Neural cell (in vitro differentiated cells): ENCODE results near the gene CNTN6. TPM values are rescaled to one million over a fixed set of nuclear protein-coding genes. Genes with fewer than 3 reads are reported as not detected.
A peak's percentile ranks its signal among the peaks of the same experiment; 100 is the strongest.

Experiments
- H2AFZ ChIP-seq: fragments of 200-600, 300-800 bp; sonication (generic), shearing (Covaris generic); 2 replicates; pipeline ENCODE4 v1.6.0; 2014; ENCODE audit warnings: low read depth, mild to moderate bottlenecking, antibody characterized with exemption, low read length, moderate library complexity
- H3F3A ChIP-seq: fragments of 200-600 bp; shearing (Covaris generic); 2 replicates; pipeline ENCODE4 v1.6.1; 2016; ENCODE audit warnings: mild to moderate bottlenecking, moderate library complexity, mixed read lengths, antibody characterized with exemption, low read length; ENCODE audit not compliant: insufficient read depth, poor library complexity, severe bottlenecking
- H3K27ac ChIP-seq: fragments of 200-600, 300-800 bp; sonication (generic), shearing (Covaris generic); 2 replicates; pipeline ENCODE4 v1.5.1; 2014; ENCODE audit warnings: mild to moderate bottlenecking, low read length, moderate library complexity
- H3K27me3 ChIP-seq: fragments of 300-800, 200-600 bp; sonication (generic), shearing (Covaris generic); 2 replicates; pipeline ENCODE4 v1.6.0; 2014; ENCODE audit warnings: mild to moderate bottlenecking, low read depth, low read length, moderate library complexity; ENCODE audit not compliant: insufficient read depth
- H3K36me3 ChIP-seq: fragments of 300-800, 200-600 bp; sonication (generic), shearing (Covaris generic); 2 replicates; pipeline ENCODE4 v1.5.1; 2014; ENCODE audit warnings: mild to moderate bottlenecking, antibody characterized with exemption, low read length, moderate library complexity; ENCODE audit not compliant: insufficient read depth
- H3K4me2 ChIP-seq: fragments of 300-800, 200-600 bp; sonication (generic), shearing (Covaris generic); 2 replicates; pipeline ENCODE4 v1.6.0; 2014; ENCODE audit warnings: mild to moderate bottlenecking, low read length
- H3K4me3 ChIP-seq: fragments of 300-800, 200-600 bp; sonication (generic), shearing (Covaris generic); 2 replicates; pipeline ENCODE4 v1.5.1; 2014; ENCODE audit warnings: mild to moderate bottlenecking, low read length, moderate library complexity
- H3K79me2 ChIP-seq: fragments of 200-600 bp; shearing (Covaris generic); replicated peaks from 2 replicates; pipeline ENCODE4 v1.6.0; 2014; ENCODE audit warnings: mild to moderate bottlenecking, low read length, moderate library complexity; ENCODE audit not compliant: insufficient read depth
- H3K9ac ChIP-seq: fragments of 300-800, 200-600 bp; sonication (generic), shearing (Covaris generic); 2 replicates; pipeline ENCODE4 v1.6.1; 2016; ENCODE audit warnings: mild to moderate bottlenecking, low read length, mixed read lengths
- H3K9me2 ChIP-seq: fragments of 200-600 bp; shearing (Covaris generic); 2 replicates; pipeline ENCODE4 v1.6.1; 2016; ENCODE audit warnings: mild to moderate bottlenecking, low read length, mixed read lengths; ENCODE audit not compliant: insufficient read depth
- H3K9me3 ChIP-seq: fragments of 200-600, 300-800 bp; sonication (generic), shearing (Covaris generic); 2 replicates; pipeline ENCODE4 v1.6.1; 2016; ENCODE audit warnings: mild to moderate bottlenecking, mixed run types, low read length, moderate library complexity, mixed read lengths
- H4K20me1 ChIP-seq: fragments of 200-600 bp; shearing (Covaris generic); 2 replicates; pipeline ENCODE4 v1.6.1; 2016; ENCODE audit warnings: mild to moderate bottlenecking, mixed run types; ENCODE audit not compliant: insufficient read depth
- EP300 ChIP-seq: fragments of 450-650 bp; conservative IDR thresholded peaks from 2 replicates; pipeline ENCODE4 v1.6.1; 2014; ENCODE audit warnings: antibody characterized with exemption, mild to moderate bottlenecking, moderate library complexity; ENCODE audit not compliant: poor library complexity, severe bottlenecking
- EZH2 ChIP-seq: fragments of 200-600, 300-800 bp; shearing (Covaris generic), sonication (generic); IDR thresholded peaks from 2 replicates; pipeline ENCODE4 v1.6.1; 2014; ENCODE audit warnings: antibody characterized with exemption, low read length, borderline replicate concordance, mild to moderate bottlenecking; ENCODE audit not compliant: insufficient read depth, poor library complexity, severe bottlenecking
- MXI1 ChIP-seq: fragments of 450-650 bp; conservative IDR thresholded peaks from 2 replicates; pipeline ENCODE4 v1.6.1; 2014; ENCODE audit warnings: antibody characterized with exemption, mild to moderate bottlenecking; ENCODE audit not compliant: poor library complexity, severe bottlenecking
- POLR2AphosphoS5 ChIP-seq: IDR thresholded peaks from 2 replicates; pipeline ENCODE4 v1.6.1; 2012
- RAD21 ChIP-seq: fragments of 450-650 bp; conservative IDR thresholded peaks from 2 replicates; pipeline ENCODE4 v1.6.1; 2014; ENCODE audit warnings: antibody characterized with exemption, mild to moderate bottlenecking, moderate library complexity
- SMC3 ChIP-seq: fragments of 450-650 bp; conservative IDR thresholded peaks from 2 replicates; pipeline ENCODE4 v1.6.1; 2014; ENCODE audit warnings: antibody characterized with exemption, mild to moderate bottlenecking, moderate library complexity; ENCODE audit not compliant: poor library complexity
- TAF1 ChIP-seq: IDR thresholded peaks from 2 replicates; pipeline ENCODE4 v1.6.1; 2012; ENCODE audit warnings: low read depth
- polyA plus RNA-seq: library from polyadenylated mRNA; depleted of rRNA; stranded (reverse); fragments of >200 nt; gene quantifications from 2 replicates; pipeline ENCODE4 v1.2.3, GENCODE V29; 2014
- TF ChIP-seq, protein P1 (sequence below): IDR thresholded peaks from 2 replicates; pipeline ENCODE4 v1.6.1; 2012; ENCODE audit warnings: borderline replicate concordance
- TF ChIP-seq, protein P2 (sequence below): fragments of 450-650 bp; IDR thresholded peaks from 2 replicates; pipeline ENCODE4 v1.5.1; 2014; ENCODE audit warnings: antibody characterized with exemption, mild to moderate bottlenecking, moderate library complexity; ENCODE audit not compliant: poor library complexity, severe bottlenecking

CNTN6 gene
- polyA plus RNA-seq, 1 donor from 2014 or later, result 1.8 TPM

DNA sequence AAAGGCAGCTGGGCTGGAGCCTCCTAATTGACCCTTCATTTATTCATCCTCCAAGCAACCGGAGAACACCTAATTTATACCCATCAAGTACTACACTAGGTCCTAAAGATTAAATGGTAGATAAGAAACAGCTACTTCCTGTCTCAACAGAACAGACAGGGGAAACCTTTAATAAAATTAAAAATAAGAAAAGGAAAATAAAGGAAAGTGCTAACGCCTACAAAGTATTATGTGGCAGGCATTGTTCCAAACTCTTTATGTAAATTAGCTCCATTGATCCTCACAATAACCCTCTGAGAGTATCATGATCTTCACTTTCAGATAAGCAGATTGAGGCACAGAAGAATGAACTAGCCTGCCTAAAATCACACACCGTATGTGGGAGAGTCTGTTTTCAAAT lies 139.5 kb downstream of the CNTN6 start:
- no peaks in the 10 kb centered on the region for H3K9me3 ChIP-seq
- peak overlapping the region; percentile 10 for H3K4me2 ChIP-seq
- H3K79me2 ChIP-seq, result no peaks in the 10 kb centered on the region
- no peaks in the 10 kb centered on the region for H3K36me3 ChIP-seq
- no peak overlapping the region for H3K4me3 ChIP-seq
- H2AFZ ChIP-seq, result no peak overlapping the region
- H3K27ac ChIP-seq, result no peak overlapping the region
- H3K9ac ChIP-seq, result no peak overlapping the region
- TF ChIP-seq, protein P1, sequence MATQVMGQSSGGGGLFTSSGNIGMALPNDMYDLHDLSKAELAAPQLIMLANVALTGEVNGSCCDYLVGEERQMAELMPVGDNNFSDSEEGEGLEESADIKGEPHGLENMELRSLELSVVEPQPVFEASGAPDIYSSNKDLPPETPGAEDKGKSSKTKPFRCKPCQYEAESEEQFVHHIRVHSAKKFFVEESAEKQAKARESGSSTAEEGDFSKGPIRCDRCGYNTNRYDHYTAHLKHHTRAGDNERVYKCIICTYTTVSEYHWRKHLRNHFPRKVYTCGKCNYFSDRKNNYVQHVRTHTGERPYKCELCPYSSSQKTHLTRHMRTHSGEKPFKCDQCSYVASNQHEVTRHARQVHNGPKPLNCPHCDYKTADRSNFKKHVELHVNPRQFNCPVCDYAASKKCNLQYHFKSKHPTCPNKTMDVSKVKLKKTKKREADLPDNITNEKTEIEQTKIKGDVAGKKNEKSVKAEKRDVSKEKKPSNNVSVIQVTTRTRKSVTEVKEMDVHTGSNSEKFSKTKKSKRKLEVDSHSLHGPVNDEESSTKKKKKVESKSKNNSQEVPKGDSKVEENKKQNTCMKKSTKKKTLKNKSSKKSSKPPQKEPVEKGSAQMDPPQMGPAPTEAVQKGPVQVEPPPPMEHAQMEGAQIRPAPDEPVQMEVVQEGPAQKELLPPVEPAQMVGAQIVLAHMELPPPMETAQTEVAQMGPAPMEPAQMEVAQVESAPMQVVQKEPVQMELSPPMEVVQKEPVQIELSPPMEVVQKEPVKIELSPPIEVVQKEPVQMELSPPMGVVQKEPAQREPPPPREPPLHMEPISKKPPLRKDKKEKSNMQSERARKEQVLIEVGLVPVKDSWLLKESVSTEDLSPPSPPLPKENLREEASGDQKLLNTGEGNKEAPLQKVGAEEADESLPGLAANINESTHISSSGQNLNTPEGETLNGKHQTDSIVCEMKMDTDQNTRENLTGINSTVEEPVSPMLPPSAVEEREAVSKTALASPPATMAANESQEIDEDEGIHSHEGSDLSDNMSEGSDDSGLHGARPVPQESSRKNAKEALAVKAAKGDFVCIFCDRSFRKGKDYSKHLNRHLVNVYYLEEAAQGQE, result no peak
- TF ChIP-seq, protein P2, sequence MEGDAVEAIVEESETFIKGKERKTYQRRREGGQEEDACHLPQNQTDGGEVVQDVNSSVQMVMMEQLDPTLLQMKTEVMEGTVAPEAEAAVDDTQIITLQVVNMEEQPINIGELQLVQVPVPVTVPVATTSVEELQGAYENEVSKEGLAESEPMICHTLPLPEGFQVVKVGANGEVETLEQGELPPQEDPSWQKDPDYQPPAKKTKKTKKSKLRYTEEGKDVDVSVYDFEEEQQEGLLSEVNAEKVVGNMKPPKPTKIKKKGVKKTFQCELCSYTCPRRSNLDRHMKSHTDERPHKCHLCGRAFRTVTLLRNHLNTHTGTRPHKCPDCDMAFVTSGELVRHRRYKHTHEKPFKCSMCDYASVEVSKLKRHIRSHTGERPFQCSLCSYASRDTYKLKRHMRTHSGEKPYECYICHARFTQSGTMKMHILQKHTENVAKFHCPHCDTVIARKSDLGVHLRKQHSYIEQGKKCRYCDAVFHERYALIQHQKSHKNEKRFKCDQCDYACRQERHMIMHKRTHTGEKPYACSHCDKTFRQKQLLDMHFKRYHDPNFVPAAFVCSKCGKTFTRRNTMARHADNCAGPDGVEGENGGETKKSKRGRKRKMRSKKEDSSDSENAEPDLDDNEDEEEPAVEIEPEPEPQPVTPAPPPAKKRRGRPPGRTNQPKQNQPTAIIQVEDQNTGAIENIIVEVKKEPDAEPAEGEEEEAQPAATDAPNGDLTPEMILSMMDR, result no peak
- TF ChIP-seq RAD21 (no peak), EP300 (no peak), MXI1 (no peak), EZH2 (no peak), POLR2AphosphoS5 (no peak)
- H3K27me3 ChIP-seq, result no peaks in the 10 kb centered on the region
- no peaks in the 10 kb centered on the region for H4K20me1 ChIP-seq
- H3K9me2 ChIP-seq, result no peaks in the 10 kb centered on the region
- no peaks in the 10 kb centered on the region for H3F3A ChIP-seq

DNA sequence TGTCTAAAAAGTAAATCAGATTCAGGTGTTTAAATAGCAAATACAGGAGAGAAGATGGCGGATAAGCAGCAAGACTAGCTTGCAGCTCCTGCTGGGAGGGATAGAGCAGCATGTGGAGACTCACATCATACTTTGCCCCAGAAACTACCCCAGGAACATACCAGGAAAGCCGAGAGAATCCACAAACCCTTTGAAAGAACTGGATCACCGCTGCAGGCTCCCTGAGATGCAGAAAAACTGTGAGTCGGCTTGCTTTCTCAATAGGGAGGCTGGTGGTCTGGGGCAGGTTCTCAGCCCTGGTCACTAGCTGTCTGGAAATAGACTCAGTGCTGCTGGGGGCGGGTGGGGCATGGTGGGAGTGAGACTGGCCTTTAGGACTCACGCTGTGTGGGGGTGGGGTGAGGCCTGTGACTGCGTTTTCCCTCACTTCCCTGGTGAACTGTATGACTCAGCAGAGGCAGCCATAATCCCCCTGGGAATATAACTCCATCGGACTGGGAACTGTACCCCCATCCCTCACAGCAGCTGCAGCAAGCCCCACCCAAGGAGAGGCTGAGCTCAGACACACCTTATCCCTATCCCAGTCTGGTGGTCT lies 142.8 kb downstream of the CNTN6 start:
- TF ChIP-seq TAF1 (no peak), SMC3 (no peak), EZH2 (no peak), MXI1 (no peak), RAD21 (no peak), POLR2AphosphoS5 (no peak)
- TF ChIP-seq, protein P1, result no peak
- Histone ChIP-seq H2AFZ (no peak overlapping the region), H3K27ac (no peak overlapping the region)

More for the DNA sequence above, 142.8 kb downstream of the CNTN6 start:
- Histone ChIP-seq H3K9me2 (no peaks in the 10 kb centered on the region), H3K4me3 (no peak overlapping the region), H3K36me3 (no peaks in the 10 kb centered on the region), H3F3A (no peaks in the 10 kb centered on the region), H4K20me1 (no peaks in the 10 kb centered on the region), H3K4me2 (no peak overlapping the region), H3K79me2 (no peaks in the 10 kb centered on the region), H3K9ac (no peak overlapping the region), H3K27me3 (no peaks in the 10 kb centered on the region), H3K9me3 (no peaks in the 10 kb centered on the region)
